WERI-Rb-1 (cell line): Measurements from ENCODE around the gene PACRG.

Experiments used
- DNase-seq: peaks from one replicate; pipeline ENCODE4 v3.0.0-alpha.2; 2020
- H3K27ac ChIP-seq: fragments of 250-450 bp; sonication (Bioruptor Pico); 2 replicates; pipeline ENCODE4 v1.5.1; 2020; ENCODE audit warnings: mild to moderate bottlenecking, moderate library complexity
- H3K27me3 ChIP-seq: fragments of 250-450 bp; sonication (Bioruptor Pico); 2 replicates; pipeline ENCODE4 v1.5.1; 2021; ENCODE audit warnings: mild to moderate bottlenecking, low read depth, moderate library complexity; ENCODE audit not compliant: insufficient read depth, severe bottlenecking
- H3K36me3 ChIP-seq: fragments of 250-450 bp; sonication (Bioruptor Pico); 2 replicates; pipeline ENCODE4 v1.5.1; 2020; ENCODE audit warnings: mild to moderate bottlenecking, moderate library complexity
- H3K4me3 ChIP-seq: 2 replicates; pipeline ENCODE4 v1.5.1; 2011; ENCODE audit warnings: low read depth, mild to moderate bottlenecking, control low read depth, low read length
- H3K9me3 ChIP-seq: fragments of 250-450 bp; sonication (Bioruptor Pico); 2 replicates; pipeline ENCODE4 v1.5.1; 2021; ENCODE audit warnings: mild to moderate bottlenecking, moderate library complexity; ENCODE audit not compliant: severe bottlenecking
- CTCF ChIP-seq: IDR thresholded peaks from 2 replicates; pipeline ENCODE4 v1.5.1; 2011; ENCODE audit warnings: low read depth, mild to moderate bottlenecking, control low read depth, inconsistent platforms, low read length

The PACRG gene

DNA sequence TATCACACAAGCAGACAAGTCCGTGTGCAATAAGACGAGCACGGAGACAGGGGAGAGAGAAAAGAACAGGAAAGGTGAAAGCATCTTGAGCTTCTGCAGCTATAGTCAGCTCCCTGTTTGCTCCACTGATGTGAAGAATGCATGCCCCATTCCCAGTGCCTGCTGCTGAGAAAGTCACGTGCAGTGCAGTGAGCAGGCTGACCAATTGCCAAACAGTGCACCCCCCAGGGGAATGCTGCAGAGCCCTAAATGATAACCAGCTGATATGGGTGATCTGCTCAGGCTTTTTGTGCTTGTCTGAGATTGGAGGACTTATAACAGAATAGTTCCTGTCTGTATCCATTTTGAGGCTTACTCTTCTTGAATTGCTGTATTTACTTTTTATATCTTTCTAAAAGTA lies 121.5 kb downstream of the PACRG start:
- Histone ChIP-seq H3K27me3 (no peaks in the 10 kb centered on the region), H3K9me3 (no peaks in the 10 kb centered on the region), H3K27ac (no peak overlapping the region), H3K36me3 (no peaks in the 10 kb centered on the region), H3K4me3 (no peak overlapping the region)
- TF ChIP-seq CTCF: no peak
- no peak for DNase-seq

- no peak for DNase-seq
- H3K9me3 ChIP-seq: no peaks in the 10 kb centered on the region
- no peaks in the 10 kb centered on the region for H3K36me3 ChIP-seq
- H3K27me3 ChIP-seq: no peaks in the 10 kb centered on the region
- no peak overlapping the region for H3K27ac ChIP-seq
- no peak overlapping the region for H3K4me3 ChIP-seq
- TF ChIP-seq CTCF: no peak
Measured at GRCh38 chr6:162852192-162852591, 124.4 kb downstream of the PACRG start.

GRCh38 chr6:162852840-162853577 lies 125.2 kb downstream of the PACRG start:
- H3K36me3 ChIP-seq: no peaks in the 10 kb centered on the region
- no peak overlapping the region for H3K4me3 ChIP-seq
- DNase-seq: no peak
- TF ChIP-seq CTCF: no peak
- H3K9me3 ChIP-seq: no peaks in the 10 kb centered on the region
- peak overlapping the region; percentile 82 for H3K27ac ChIP-seq
- H3K27me3 ChIP-seq: no peaks in the 10 kb centered on the region

GRCh38 chr6:162854228-162854627 lies 126.5 kb downstream of the PACRG start:
- no peaks in the 10 kb centered on the region for H3K27me3 ChIP-seq
- H3K27ac ChIP-seq: peak overlapping the region; percentile 82
- H3K36me3 ChIP-seq: no peaks in the 10 kb centered on the region
- peak overlapping the region; percentile 63 for H3K4me3 ChIP-seq
- TF ChIP-seq CTCF: no peak
- DNase-seq: no peak
- no peaks in the 10 kb centered on the region for H3K9me3 ChIP-seq

DNA sequence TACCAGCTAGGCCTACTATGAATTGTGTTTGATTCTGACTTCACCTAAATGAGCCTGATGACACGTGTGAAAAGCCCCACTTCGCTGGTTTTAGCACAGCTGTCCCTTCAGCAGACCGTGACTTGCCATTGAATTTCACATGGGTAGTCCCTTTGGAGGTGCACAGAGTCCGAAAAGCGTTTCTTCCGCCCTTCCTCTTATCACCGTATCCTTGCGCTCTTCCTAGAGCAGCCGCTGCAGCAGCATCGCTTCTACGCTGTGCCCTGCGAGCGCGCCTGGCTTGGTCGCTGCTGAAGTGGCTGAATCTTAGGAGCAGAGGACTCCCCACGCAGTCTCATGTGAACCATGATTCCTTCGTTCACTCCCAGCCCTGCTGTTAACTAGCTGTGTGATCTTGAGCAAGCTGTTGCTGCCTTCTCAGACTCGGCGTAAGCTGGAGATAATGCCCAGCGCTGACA lies 127.0 kb downstream of the PACRG start:
- Histone ChIP-seq H3K27ac (peak overlapping the region; percentile 82), H3K36me3 (no peaks in the 10 kb centered on the region), H3K4me3 (peak overlapping the region; percentile 63), H3K9me3 (no peaks in the 10 kb centered on the region), H3K27me3 (no peaks in the 10 kb centered on the region)
- DNase-seq: peak; percentile 95
- no peak for TF ChIP-seq CTCF

DNA sequence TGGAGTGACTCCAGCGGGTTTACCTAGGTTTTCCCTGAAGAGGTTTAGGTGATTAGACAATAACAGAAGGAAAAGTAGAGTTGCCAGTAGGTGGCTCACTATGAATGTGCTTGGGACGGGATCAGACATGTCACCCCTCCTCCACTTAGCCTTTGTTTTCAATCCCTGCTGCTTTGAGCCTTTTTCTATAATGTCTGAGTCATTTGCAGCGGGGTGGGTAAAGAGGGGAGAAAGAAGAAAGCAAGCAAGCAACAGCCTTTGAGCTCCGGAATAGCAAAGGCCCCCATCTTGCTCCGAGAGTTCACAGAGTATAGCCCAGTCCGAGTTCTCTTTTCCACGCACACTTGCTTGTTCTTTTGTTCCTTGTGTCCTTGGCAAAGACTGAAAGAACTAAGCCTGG lies 129.1 kb downstream of the PACRG start:
- Histone ChIP-seq H3K27me3 (no peaks in the 10 kb centered on the region), H3K36me3 (no peaks in the 10 kb centered on the region), H3K9me3 (no peaks in the 10 kb centered on the region), H3K27ac (peak overlapping the region; percentile 92), H3K4me3 (peak overlapping the region; percentile 32)
- TF ChIP-seq CTCF: peak; percentile 80
- peak; percentile 77 for DNase-seq
